ENCODE data around the gene MINDY4.

The MINDY4 gene

GRCh38 chr7:30933124-30933974, 162.1 kb downstream of the MINDY4 start:
- no peak overlapping the region for H3K27ac ChIP-seq
- H3K4me3 ChIP-seq (ENCODE audit: low read depth in 1 of 2, low read length in 1 of 2): no peak overlapping the region
- no peaks in the 10 kb centered on the region for H3K4me1 ChIP-seq (ENCODE audit: control insufficient read depth in 1 of 2, insufficient read depth in 1 of 2, low read depth in 1 of 2, low read length in 1 of 2)
- no peaks in the 10 kb centered on the region for H3K9me3 ChIP-seq
- no peak for TF ChIP-seq CTCF (IDR thresholded peaks at IDR 0.05)
- H3K36me3 ChIP-seq: no peaks in the 10 kb centered on the region
- H3K27me3 ChIP-seq: peaks cover 24% of the 10 kb centered on the region

- Histone ChIP-seq H3K27ac (no peak overlapping the region), H3K4me3 (ENCODE audit: low read depth in 1 of 2, low read length in 1 of 2) (no peak overlapping the region), H3K36me3 (no peaks in the 10 kb centered on the region), H3K27me3 (peaks cover 31% of the 10 kb centered on the region), H3K4me1 (ENCODE audit: control insufficient read depth in 1 of 2, insufficient read depth in 1 of 2, low read depth in 1 of 2, low read length in 1 of 2) (no peaks in the 10 kb centered on the region), H3K9me3 (no peaks in the 10 kb centered on the region)
- no peak for TF ChIP-seq CTCF (IDR thresholded peaks at IDR 0.05)
These were observed 163.0 kb downstream of the MINDY4 start for GRCh38 chr7:30934225-30934624.

- H3K4me1 ChIP-seq (ENCODE audit: control insufficient read depth in 1 of 2, insufficient read depth in 1 of 2, low read depth in 1 of 2, low read length in 1 of 2): no peaks in the 10 kb centered on the region
- peaks cover 39% of the 10 kb centered on the region for H3K27me3 ChIP-seq
- no peaks in the 10 kb centered on the region for H3K9me3 ChIP-seq
- no peak for TF ChIP-seq CTCF (IDR thresholded peaks at IDR 0.05)
- no peak overlapping the region for H3K4me3 ChIP-seq (ENCODE audit: low read depth in 1 of 2, low read length in 1 of 2)
- no peaks in the 10 kb centered on the region for H3K36me3 ChIP-seq
- no peak overlapping the region for H3K27ac ChIP-seq
These were observed 163.7 kb downstream of the MINDY4 start for GRCh38 chr7:30934732-30935568.

- H3K9me3 ChIP-seq: no peaks in the 10 kb centered on the region
- no peak overlapping the region for H3K4me3 ChIP-seq (ENCODE audit: low read depth in 1 of 2, low read length in 1 of 2)
- no peak overlapping the region for H3K27ac ChIP-seq
- no peaks in the 10 kb centered on the region for H3K4me1 ChIP-seq (ENCODE audit: control insufficient read depth in 1 of 2, insufficient read depth in 1 of 2, low read depth in 1 of 2, low read length in 1 of 2)
- no peak for TF ChIP-seq CTCF (IDR thresholded peaks at IDR 0.05)
- H3K27me3 ChIP-seq: peaks cover 44% of the 10 kb centered on the region
- H3K36me3 ChIP-seq: no peaks in the 10 kb centered on the region
These were observed 164.3 kb downstream of the MINDY4 start for GRCh38 chr7:30935569-30935877.

GRCh38 chr7:30936650-30937245, 165.5 kb downstream of the MINDY4 start:
- H3K36me3 ChIP-seq: no peaks in the 10 kb centered on the region
- H3K9me3 ChIP-seq: no peaks in the 10 kb centered on the region
- no peak overlapping the region for H3K4me3 ChIP-seq (ENCODE audit: low read depth in 1 of 2, low read length in 1 of 2)
- no peak overlapping the region for H3K27ac ChIP-seq
- no peaks in the 10 kb centered on the region for H3K4me1 ChIP-seq (ENCODE audit: control insufficient read depth in 1 of 2, insufficient read depth in 1 of 2, low read depth in 1 of 2, low read length in 1 of 2)
- no peak for TF ChIP-seq CTCF (IDR thresholded peaks at IDR 0.05)
- H3K27me3 ChIP-seq: peaks cover 53% of the 10 kb centered on the region

All from neutrophil (primary cell).